SK-N-MC (cell line): ENCODE results near the gene MAP7D2.

Source experiments
- EZH2 ChIP-seq: fragments of 200-600 bp; sonication (generic); IDR thresholded peaks from one replicate; pipeline ENCODE4 v1.6.1; 2017; ENCODE audit warnings: antibody characterized with exemption
- FOXP2 ChIP-seq: optimal IDR thresholded peaks from 2 replicates; pipeline ENCODE3; 2011; ENCODE audit warnings: mild to moderate bottlenecking, moderate library complexity; ENCODE audit not compliant: insufficient read depth; ENCODE audit errors: extremely low read length, control extremely low read depth
- POLR2AphosphoS5 ChIP-seq: IDR thresholded peaks from 2 replicates; pipeline ENCODE4 v1.6.1; 2012; ENCODE audit warnings: mild to moderate bottlenecking, low read depth, low read length, borderline replicate concordance

DNA sequence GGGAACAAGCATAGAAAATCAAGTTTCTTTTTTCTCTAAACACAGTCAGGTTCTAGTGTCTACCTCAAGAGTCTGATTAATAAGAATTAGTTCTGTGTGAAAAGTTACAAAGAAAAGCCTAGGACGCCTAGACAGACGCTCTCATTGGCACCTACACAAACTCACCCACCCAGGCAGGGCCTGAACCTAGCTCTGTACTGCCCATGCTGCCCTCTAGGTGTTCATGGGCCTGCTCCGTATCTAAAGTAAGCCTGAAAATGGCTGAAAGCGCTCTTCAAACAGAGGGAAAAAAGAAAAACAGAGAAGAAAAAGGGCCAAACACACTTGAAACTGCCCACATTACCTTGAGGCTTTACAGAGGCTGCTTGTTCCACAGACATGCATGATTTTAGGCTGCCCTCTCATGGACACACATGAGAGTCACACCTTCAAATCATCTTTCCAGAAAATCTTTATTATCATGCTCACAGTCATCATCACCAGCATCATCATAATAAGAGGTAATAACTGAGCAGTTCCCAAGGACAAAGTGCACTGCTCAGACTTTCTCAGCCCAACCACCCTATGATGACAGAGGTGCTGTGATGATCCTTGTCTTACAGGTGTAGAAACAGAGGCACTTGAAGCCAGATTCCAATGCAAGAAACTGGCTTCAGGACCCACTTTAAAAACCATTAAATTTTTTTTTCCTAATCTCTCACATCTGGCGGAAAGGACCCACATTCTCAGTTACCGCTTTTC is 49.6 kb downstream of the MAP7D2 start:
- TF ChIP-seq POLR2AphosphoS5: no peak
- TF ChIP-seq EZH2: no peak
- TF ChIP-seq FOXP2: no peak
